ENCODE data around the gene MED12L.

DNA sequence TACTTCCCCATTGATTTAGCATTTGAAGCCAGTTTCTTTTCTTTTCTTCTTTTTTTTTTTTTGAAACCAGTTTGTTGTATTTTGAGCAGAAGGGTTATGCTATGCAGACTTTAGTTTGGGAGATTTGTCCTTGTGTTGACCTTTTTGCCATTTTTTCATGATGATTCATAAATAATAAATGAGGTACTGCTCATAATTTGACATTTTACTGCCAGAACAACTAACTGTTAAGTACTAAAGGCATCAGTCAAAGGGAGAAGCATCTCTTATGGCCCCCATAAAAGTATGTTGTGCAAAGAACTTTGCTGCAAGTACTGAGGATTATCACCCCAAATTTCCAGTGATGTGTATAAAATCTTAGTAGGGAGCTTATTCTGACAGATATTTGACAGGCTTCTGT, 232.8 kb downstream of the MED12L start:
- TF ChIP-seq, protein P1, sequence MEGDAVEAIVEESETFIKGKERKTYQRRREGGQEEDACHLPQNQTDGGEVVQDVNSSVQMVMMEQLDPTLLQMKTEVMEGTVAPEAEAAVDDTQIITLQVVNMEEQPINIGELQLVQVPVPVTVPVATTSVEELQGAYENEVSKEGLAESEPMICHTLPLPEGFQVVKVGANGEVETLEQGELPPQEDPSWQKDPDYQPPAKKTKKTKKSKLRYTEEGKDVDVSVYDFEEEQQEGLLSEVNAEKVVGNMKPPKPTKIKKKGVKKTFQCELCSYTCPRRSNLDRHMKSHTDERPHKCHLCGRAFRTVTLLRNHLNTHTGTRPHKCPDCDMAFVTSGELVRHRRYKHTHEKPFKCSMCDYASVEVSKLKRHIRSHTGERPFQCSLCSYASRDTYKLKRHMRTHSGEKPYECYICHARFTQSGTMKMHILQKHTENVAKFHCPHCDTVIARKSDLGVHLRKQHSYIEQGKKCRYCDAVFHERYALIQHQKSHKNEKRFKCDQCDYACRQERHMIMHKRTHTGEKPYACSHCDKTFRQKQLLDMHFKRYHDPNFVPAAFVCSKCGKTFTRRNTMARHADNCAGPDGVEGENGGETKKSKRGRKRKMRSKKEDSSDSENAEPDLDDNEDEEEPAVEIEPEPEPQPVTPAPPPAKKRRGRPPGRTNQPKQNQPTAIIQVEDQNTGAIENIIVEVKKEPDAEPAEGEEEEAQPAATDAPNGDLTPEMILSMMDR (IDR thresholded peaks at IDR 0.05; ENCODE audit: low read length) = no peak
- TF ChIP-seq EZH2 (IDR thresholded peaks at IDR 0.05; ENCODE audit: borderline replicate concordance, low read length) = no peak
